ENCODE measurements around the gene PRR16.

Gene PRR16

DNA sequence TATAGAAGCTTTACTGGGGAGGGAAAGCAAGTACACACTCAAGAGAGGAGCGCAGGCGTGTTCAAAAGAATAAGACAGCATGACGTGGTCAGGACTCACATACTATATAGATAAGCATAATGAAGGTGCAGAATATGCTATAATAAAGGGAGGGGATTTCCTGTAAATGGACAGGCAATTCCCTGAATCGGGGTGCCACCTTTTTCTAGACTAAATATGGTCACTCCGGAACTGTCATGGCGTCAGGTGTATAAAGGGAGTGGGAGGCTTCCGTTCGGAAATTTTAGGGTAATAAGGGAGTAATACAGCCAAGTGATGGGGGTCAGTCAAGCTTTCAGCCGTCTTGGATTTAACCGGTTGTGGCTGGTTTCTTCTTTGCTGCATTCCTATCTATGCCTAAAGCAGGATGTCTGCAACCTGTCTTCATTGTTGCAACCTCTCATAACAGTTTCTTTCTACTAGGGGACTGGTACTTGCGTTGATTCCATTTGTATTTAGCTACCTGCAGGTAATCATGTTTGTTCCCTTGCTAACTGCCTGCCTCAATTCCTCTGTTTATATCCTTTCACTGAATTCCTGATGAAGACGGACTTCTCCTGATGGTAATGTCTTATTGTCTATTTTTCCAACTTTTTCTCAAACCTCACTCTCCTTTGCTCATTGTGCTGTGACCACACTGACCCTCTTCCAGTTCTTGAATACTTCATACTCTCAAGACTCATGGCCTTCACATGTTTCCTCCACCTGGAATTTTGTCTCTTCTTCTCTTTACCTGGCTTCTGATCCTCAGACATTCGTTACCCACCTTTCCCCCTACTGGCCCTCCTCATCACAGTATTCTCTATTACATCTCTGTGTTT is 48.9 kb downstream of the PRR16 start:
- no peak for DNase-seq (ENCODE audit: low read depth, low spot score)

DNA sequence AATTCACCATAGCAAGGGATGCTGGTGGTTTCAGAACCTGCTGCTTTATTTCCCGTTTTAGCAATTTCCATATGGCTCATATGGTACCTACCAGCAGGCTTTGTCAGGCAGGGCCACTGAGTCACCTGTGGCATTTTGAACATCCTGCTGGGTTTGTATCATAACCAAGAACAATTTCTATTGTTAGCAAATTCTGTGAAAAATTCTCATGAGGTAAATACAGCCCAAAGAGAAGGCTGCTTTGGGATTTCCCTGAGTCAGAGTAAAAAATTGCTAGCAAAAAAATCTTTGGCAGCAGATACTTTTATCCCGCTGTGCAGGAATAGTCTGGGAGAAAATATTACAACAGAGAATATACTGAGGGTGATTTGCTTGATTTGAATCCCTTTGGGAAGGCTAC is 52.7 kb downstream of the PRR16 start:
- DNase-seq (ENCODE audit: low read depth, low spot score), result no peak

DNA sequence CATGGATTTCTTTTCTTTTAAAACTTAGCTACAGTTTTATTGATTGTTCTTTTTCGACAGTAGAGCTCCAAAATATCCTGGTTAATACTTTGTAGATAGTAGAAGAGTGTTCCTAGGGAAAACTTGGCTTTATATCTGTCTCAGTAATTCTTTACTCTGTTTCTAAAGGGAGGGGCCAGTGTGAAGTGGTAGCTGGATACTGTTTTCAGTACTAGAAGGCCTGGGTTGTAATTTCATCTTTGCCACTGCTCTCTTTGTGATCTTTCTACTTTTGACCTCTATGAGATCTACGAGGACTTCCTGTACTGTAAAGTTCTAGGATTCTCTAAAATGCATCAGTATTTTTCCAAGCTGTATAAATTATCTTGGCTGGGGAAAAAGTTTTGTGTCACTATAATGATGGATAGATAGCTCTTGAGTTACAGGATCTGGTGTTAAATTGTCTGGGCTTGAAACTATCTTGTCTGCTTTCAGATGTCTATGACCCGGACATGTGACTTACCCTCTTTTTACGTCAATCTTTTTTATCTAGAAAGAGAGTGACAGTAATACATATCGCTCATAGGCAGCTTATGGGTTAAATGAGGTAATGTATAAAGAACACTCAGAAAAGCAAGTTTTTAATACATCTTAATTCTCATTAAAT is 53.6 kb downstream of the PRR16 start:
- DNase-seq (ENCODE audit: low read depth, low spot score), result no peak

DNA sequence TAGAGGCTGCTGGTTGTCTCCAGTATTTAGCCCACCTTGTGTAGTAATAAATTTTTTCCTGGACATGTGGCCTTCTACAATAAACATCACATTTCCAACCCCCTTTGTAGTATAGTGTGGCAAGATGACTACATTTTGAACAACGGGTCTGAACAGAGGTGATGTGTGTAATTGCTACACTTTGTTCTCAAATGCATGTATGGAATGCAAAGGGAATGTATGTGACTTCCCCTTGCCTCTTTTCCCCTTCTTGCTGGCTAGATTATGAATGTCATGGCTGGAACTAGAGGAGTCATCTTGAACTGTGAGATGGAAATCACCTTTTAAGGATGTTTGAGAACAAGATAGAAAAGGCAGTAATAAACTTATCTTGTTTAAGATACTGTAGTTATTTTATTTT is 54.5 kb downstream of the PRR16 start:
- DNase-seq (ENCODE audit: low read depth, low spot score), result no peak

DNA sequence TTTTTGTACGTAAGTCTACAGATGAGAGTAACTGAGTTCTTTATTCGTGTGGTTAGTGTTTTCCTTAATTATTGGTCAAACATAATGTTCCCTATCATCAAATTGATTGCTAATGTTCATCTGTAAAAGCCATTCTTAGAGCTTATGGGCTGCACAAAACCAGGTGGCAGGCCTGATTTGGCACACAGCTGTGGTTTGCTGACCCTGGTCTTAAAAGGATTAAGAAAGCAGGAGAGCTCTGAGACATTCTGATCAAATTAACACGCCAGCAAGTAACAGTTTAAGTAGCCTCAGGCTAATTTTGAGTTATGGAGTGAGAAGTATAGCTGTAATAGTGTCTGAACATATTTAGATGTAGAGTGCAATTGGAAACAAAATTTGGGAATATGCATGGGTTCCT is 63.2 kb downstream of the PRR16 start:
- no peak for DNase-seq (ENCODE audit: low read depth, low spot score)

DNA sequence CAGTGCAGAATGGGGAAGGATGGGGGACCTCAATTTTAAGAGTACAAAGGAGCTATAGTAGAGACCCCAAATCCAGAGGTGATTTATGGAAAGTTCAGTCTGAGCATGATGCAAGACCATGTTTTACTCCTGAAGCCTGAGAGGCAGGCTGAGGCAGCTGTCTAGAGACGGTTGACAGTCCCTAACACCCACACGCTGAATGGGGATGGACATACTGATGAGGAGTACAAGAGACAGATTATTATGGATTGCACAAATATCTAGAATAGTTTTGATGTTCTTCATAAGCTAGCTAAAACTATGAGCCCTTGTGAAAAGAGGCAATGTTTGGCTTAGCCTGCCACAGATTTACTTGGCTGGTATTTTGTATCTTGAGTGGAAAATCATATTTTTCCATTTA is 64.5 kb downstream of the PRR16 start:
- no peak for DNase-seq (ENCODE audit: low read depth, low spot score)

DNA sequence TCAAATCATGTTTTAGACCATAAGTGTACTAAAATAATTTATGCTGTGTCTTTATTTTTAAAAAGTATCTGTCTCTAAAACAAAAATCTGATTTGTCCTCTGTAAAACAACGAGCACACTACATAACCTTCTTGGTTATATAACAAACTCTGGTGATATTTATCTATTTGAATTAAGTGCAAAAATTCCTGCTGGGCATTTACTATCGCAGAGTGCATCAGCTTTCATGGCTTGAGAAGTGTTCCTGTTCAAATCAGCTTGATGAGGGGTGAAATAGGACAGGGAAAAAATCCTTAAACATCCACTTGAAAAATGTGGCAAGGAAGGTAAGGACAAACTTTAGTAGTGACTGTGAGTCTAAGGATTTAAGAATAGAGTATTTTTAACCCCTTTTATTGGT is 65.3 kb downstream of the PRR16 start:
- no peak for DNase-seq (ENCODE audit: low read depth, low spot score)

DNA sequence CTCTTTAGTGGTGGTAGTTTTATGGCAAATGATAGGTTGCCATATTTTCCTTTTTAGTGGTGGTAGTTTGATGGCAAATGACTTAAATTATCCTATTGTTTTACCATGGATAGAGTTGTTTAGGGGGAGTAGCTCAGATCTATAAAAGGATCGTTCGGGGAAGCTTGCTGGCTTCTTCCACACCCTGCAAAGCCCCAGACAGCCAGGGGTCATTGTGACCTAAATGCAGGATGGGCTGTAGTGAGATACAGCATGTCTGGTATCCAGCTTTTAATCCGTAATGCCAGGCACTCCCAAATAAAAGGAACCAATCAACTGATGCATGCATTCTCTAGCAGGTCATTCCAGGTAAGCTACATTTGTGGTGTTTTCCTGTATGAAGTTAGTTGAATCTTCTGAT is 67.1 kb downstream of the PRR16 start:
- no peak for DNase-seq (ENCODE audit: low read depth, low spot score)

DNA sequence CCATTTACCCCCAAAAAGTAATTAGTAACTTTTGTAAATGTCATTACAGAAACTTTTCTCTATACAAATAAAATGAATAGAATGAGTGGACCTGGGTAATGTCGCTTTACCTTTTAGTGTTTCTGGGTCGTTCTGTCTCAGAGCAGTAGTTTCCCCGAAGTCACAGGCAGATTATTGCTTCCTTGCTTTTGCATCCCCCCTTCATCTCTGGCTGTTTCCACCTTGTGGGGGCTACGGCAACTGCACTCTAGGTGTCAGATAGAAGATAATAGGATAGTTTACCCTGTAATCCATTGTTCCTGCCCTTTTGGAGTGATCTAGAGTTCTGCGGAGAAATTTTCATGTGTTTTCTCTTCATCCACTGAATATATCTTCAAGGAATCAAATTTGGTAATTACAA is 68.7 kb downstream of the PRR16 start:
- no peak for DNase-seq (ENCODE audit: low read depth, low spot score)

DNA sequence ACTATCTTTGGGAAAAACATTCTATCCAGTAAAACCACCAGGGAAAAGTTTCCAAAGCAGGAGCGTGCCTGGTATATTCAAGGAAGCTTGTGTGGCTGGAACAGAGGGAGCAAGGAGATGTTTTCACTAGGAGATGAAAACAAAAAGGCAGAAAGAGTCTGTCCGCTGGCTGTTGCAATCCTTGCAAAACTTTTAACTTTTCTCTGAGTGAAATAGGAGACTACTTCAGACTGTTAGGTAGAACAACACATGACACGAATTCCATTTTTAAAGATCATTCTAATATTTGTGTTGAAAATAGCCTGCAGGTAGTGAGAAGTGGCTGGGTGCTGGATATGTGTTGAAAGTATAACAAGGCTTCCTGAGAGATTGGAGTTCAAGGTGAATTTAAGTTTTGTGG is 69.5 kb downstream of the PRR16 start:
- no peak for DNase-seq (ENCODE audit: low read depth, low spot score)

DNA sequence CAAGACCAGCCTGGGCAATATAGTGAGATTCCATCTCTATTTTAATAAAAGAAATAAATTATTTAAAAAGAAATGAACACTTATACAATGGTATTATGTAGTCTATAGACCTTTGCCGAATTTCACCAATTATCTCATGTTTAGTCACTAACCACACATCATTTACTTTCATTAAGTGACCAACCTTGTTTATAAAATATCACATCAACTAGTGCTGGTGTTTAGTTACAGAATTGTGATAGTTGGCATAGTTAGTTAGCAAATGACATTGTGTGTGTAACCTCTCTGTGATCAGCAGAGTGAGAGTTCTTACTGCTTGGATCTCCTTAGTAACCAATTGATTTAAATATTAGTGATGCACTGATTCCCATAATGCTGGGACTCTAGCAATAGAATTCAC is 71.8 kb downstream of the PRR16 start:
- no peak for DNase-seq (ENCODE audit: low read depth, low spot score)

DNA sequence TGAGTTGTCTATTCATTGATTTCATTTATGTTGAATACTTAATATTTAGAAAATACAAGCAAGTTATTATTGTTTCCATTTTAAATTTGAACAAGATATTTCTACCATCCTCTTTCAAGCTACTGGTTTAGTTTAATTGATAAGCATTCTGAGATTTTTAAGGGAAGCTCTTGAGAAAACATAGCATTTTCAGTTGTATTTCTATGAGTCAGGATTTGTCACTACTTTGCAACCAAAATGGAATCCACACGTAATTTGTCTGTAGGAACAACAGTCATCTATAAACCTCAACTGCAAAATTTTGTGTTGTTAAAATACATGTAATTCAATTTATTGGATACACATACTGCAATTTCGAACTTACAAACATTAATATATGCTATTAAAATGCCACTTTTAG is 74.0 kb downstream of the PRR16 start:
- no peak for DNase-seq (ENCODE audit: low read depth, low spot score)

DNA sequence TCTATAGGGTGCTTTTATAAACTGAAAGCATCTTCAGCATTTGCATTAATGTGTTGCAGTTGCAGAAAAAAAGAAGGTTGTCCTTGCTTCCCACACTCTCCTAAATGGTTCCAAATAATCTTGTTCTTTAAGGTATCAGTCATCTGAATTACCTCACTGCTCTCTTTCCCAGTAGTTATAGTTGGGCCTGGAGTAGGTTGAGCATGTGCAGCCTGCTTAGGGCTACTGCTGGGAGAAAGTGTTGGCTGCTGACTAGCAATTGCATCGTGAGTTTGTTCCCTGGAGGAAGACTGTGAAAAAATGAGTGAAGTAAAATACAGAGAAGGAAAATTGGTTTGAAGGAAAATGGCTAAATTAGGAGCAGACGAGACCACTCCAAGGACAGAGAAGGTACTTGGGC is 74.5 kb downstream of the PRR16 start:
- DNase-seq (ENCODE audit: low read depth, low spot score), result no peak

DNA sequence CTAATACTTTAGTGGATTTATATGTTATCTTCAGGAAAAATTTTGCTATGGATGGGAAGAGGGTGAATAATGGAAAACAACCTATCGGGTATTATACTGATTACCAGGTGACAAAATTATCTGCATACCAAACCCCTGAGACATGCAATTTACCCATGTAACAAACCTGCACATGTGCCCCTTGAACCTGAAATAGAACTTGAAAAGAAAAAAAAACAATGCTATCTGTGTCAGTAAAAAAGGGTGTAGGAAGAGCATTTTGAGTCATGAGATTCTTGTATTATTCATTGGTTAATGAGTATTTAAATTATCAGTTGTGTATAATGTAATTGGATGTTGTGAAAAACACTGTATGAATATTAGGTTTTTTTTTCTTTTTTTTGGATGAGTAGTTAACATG is 75.4 kb downstream of the PRR16 start:
- DNase-seq (ENCODE audit: low read depth, low spot score), result no peak

DNA sequence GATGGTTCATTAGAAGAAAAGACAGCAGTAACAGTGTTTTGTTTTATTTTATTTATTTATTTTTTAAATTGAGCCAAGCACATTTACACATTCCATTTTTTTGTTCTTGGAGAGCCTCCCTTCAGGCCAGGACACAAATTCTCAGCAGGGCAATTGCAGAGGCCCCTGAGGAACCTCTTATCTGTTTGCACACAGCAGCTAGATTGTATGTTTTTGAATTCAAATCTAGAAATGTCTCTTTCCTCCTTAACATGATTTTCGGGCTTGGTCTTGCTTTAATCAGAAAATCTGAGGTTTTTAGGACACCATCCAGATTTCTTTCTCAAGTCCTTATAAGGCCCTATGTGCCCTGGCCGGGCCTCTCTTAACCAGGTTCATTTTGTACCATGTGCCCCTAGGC is 76.0 kb downstream of the PRR16 start:
- no peak for DNase-seq (ENCODE audit: low read depth, low spot score)

DNA sequence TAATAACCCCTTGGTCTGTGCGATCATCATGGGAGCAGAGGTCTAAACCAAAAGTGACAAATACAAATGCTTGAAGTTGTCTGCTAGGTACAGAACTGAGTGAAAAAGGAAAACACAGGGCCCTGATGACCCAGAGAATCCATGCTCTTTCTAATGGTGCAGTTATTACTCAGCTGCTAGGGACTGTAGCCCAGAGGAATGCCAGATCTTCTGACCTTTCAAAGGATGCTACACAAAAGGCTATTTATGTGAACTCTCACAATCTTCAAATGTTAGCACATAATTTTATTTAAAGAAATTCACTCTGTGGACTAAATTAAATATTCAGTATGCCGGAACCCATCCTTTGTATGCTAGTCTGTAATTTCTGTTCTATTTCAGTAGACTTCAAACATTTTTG is 79.9 kb downstream of the PRR16 start:
- no peak for DNase-seq (ENCODE audit: low read depth, low spot score)

DNA sequence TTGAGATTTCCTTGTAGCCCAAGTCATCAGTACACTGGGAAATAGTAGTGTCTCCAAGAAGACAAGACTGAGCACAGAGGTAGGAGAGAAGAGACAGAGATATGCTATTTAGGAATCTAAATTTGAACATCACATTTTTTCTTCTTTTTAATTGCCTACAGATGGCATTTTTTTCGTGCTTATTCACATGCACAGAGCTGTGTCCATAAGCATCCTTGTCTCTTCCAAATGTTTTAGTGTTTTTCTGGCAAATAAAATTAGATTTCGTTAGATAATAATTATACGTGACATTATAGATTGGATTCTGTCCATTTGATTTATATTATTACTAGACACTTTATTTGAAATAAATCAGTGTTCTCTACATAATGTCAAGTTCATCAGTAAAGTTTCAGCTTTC is 80.9 kb downstream of the PRR16 start:
- DNase-seq (ENCODE audit: low read depth, low spot score), result no peak

DNA sequence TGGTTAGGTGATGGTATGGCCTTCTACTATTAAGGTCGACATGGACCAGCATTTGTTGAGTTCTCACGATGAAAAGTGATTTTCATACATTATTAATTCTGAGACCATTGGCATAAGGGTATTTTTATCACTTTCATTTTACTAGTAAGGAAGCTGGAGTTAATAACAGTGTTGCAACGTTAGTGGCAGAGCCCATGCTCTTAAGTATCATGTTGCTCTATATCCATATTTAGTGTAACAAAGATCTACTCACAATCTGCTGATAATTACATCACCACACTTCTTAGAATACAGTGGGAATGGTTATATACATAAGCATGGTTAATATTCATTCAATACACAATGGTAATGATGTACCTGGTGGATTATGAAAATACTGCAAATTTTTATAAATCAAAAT is 81.9 kb downstream of the PRR16 start:
- no peak for DNase-seq (ENCODE audit: low read depth, low spot score)

DNA sequence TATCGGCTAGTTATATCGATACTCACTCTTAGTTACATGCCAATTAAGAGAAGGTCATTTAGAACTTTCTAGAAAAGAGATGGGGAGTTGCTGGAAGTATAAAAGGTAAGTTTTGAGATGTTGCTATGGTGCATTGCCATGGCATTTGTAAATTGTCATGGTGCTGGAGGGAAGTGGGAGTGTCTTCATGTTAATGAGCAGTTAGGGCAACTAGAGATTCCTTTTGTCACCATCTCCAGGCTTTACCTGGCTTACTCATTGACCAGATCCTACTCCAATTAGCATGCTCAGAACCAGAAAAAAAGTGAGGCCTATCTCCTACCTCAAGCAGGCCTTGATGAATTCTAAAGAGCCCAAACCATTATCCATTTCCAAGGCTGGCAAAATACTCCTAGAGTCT is 82.8 kb downstream of the PRR16 start:
- no peak for DNase-seq (ENCODE audit: low read depth, low spot score)

DNA sequence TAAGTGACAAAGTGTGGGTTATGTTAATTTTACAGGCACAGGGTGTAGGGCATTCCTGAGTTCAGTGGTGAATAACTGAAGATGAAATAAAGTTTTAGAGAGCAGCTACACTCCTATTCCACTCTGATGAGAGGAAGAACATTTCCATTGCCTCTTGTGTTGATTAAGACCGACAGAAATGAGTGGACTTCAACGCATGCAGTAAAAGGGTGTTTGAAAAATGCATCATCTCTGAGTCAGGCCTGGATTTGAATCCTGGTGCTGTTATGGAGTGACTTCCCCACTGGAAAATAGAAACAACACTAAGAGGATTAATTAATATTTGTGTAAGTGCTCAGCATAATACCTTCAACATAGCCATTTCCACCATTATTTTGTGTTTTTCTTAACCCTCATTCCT is 86.3 kb downstream of the PRR16 start:
- no peak for DNase-seq (ENCODE audit: low read depth, low spot score)

DNA sequence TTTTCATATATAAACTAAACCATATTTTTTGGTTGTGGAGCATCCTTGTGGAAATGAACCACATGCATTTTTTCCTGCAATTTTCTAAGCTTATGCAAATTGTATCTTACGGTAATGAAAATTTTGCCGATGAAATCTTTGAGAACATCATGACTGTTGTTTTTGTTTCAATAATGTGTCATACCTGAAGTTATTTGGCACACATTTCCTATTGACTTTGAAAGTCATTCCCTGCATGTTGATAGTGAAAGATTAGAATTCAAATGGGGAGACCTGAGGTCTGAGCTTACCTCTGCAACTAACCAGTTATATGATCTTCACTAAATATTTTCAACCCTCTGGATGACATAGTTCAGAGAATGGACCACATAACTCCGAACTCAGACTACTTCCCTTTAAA is 88.5 kb downstream of the PRR16 start:
- no peak for DNase-seq (ENCODE audit: low read depth, low spot score)

DNA sequence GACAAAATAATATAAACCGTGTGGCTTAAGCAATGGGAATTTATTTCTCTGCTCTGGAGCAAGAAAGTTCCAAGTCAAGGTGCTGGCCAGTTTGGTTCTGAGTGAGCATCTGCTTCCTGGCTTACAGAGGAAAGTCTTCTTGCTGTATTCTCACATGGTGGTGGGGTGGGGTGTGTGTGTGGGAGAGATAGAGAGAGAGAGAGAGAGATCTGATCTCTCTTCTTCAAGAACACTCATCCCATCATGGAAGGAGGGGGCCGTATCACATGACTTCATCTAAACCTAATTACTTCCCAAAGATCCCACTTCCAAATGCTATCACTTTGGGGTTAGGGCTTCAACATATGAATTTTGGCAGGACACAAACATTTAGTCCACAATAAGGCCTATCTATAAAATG is 91.2 kb downstream of the PRR16 start:
- no peak for DNase-seq (ENCODE audit: low read depth, low spot score)

DNA sequence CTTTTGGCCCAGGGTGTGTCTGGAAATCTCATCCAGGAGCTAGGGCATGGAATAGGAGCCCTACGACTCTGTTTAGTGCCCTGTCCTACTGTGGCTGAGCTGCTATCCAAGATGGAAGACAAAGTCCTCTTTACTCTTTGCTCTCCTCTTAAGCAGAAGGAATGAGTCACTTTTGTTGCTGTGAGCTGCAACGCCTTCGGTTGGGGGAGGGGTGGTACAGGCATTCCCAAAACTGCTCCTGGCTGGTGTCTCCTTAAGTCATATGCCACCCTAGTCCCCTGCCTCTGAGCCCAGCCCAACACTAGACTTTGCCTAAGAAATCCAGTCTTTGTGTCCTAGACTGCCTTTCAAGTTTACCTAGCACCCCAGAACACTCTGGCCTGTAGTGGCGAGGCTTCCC is 99.9 kb downstream of the PRR16 start:
- no peak for DNase-seq (ENCODE audit: low read depth, low spot score)

DNA sequence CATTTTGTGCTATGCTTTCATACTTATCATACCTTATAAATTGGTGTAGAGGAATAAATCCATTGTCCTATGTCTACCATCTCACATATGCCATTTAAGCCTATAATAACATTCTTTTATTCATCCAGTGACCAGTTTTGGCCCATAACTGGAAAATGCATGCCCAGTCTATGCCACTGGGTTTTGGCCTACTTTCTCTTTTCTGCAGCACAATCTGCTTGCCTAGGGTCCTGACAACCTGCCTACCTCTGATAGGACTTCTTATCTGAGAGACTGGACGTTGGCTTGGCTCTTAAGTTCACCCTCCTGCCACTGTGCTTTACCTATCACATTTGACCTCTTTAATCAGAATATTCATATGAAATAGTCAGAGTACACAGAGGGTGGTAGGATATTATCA is 103.0 kb downstream of the PRR16 start:
- no peak for DNase-seq (ENCODE audit: low read depth, low spot score)

Data from activated CD4-positive, CD25-positive, alpha-beta regulatory T cell treated with anti-CD3 and anti-CD28 coated beads, Interleukin-2, amount 50 U/mL, for 16 hours (primary cell).